BJ (cell line): ENCODE data around the gene KLHL30. TPM values are rescaled to one million over a fixed set of nuclear protein-coding genes. Genes with fewer than 3 reads are reported as not detected.

Experiments used
- CTCF ChIA-PET: fragments of 350-600 bp; formaldehyde crosslinking; extraction: SDS; loops from one replicate; lab custom pipeline; 2021; ENCODE audit warnings: antibody characterized with exemption, inconsistent platforms; lab: Yijun Ruan, JAX
- POLR2A ChIA-PET: fragments of 300-600 bp; sonication (Branson Sonifier 250); formaldehyde crosslinking; extraction: SDS; loops from one replicate; lab custom pipeline; 2021; ENCODE audit warnings: antibody characterized with exemption; lab: Charles Lee
- DNase-seq: peaks from one replicate; pipeline ENCODE4 v3.0.0-alpha.2; 2011; ENCODE audit warnings: low read depth
- H3K27me3 ChIP-seq: 2 replicates; pipeline ENCODE4 v1.6.0; 2011; ENCODE audit warnings: low read length; ENCODE audit not compliant: control insufficient read depth, insufficient read depth
- H3K36me3 ChIP-seq: 2 replicates; pipeline ENCODE4 v1.5.1; 2011; ENCODE audit warnings: low read length; ENCODE audit not compliant: control insufficient read depth, insufficient read depth
- H3K4me3 ChIP-seq: 2 replicates; pipeline ENCODE4 v1.5.1; 2011; ENCODE audit warnings: low read depth, mild to moderate bottlenecking, control low read depth, low read length
- polyA plus RNA-seq: library from polyadenylated mRNA; depleted of rRNA; stranded (reverse); fragments of >200 nt; gene quantifications from 2 replicates; pipeline ENCODE4 v1.2.3, GENCODE V29; 2011
- TF ChIP-seq, protein P1 (sequence below): IDR thresholded peaks from 2 replicates; pipeline ENCODE4 v1.5.1; 2011; ENCODE audit warnings: low read depth, mild to moderate bottlenecking, control low read depth, inconsistent platforms, low read length, moderate library complexity; ENCODE audit not compliant: insufficient read depth

KLHL30 gene
- polyA plus RNA-seq, 1 experiment: 0.58 TPM

DNA sequence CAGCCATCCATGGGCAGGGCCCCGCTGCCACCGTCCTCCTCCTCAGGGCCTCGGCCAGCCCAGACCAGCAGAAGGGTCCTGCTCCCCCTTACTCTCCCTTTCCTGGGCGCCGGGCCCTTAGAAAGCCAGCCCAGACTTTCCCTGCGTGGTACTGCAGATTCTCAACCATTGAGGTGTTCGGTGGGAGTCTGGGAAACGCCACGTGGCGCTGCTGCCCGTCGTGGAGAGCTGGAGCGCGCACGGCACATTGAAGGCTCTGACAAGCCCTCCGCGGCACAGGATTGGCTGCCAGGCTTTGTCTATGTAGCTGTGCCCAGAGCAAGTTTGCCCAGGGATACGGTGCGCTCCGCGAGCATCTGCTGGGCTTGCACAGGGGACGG, 10.4 kb upstream of the KLHL30 start:
- no peak for DNase-seq
- TF ChIP-seq, protein P1, sequence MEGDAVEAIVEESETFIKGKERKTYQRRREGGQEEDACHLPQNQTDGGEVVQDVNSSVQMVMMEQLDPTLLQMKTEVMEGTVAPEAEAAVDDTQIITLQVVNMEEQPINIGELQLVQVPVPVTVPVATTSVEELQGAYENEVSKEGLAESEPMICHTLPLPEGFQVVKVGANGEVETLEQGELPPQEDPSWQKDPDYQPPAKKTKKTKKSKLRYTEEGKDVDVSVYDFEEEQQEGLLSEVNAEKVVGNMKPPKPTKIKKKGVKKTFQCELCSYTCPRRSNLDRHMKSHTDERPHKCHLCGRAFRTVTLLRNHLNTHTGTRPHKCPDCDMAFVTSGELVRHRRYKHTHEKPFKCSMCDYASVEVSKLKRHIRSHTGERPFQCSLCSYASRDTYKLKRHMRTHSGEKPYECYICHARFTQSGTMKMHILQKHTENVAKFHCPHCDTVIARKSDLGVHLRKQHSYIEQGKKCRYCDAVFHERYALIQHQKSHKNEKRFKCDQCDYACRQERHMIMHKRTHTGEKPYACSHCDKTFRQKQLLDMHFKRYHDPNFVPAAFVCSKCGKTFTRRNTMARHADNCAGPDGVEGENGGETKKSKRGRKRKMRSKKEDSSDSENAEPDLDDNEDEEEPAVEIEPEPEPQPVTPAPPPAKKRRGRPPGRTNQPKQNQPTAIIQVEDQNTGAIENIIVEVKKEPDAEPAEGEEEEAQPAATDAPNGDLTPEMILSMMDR: no peak
- Histone ChIP-seq H3K4me3 (peak overlapping the region; percentile 20), H3K36me3 (no peaks in the 10 kb centered on the region), H3K27me3 (no peaks in the 10 kb centered on the region)
- CTCF ChIA-PET: no interaction called here
- POLR2A ChIA-PET: no interaction called here

DNA sequence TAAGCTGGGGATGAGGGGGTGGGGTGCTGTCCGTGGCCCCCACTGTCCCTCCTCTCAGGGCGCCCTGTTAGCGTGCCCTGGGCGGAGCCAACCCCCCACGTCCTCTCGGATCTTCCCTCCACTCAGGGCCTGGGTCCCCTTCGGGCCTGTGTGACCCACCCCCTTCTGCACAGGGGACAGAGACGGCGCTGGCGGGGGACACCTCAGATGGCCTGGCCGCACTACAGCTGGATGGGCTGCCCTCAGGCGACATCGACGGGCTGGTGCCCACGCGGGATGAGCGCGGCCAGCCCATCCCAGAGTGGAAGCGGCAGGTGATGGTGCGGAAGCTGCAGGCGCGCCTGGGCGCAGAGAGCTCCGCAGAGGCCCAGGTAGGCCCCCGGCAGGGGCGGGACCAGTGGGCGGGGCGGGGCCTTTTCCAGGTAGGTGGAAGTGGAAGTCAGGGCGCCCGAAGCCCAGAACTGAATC, 9.9 kb upstream of the KLHL30 start:
- TF ChIP-seq, protein P1: no peak
- ChIA-PET POLR2A (no interaction called here), CTCF (no interaction called here)
- Histone ChIP-seq H3K36me3 (no peaks in the 10 kb centered on the region), H3K27me3 (no peaks in the 10 kb centered on the region), H3K4me3 (no peak overlapping the region)
- DNase-seq: no peak

DNA sequence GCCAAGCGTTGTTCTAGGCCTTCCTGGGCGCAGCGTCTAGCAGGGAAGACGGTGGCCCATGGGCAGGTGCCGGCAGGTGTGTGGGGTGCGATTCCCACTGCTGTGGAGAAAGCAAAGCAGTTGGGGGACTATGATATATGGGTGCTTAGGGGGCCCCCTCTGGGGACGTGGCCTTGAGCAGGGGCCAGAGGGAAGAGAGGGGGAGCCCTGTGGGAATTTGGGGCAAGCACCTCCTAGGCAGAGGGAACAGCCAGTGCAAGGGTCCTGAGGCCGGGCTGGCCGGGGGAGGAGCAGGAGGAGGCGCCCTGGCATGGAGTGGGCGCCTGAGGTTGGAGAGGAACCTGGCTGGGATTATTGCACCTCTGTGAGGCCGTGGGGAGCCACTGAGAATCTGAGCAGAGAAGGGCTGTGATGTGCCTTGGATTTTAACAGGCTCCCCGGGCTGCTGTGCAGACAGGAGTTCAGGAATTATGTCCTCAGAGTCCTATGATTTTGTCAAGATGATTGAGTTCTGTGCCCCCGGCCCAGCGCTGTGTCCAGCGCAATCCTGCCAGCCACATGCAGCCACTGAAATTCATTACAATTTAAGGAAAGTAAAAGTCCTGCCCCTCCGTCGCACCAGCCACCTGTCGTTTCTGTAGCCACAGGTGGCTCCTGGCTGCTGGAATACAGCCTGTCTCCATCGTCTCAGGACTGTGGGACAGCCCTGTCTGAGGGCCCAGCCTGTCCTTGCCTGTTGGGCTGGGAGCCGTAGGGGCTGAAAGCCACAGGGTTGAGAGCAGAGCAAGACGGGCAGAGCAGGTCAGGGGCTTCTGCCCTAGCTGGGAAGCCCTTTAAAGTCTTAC, 9.1 kb upstream of the KLHL30 start:
- TF ChIP-seq, protein P1: no peak
- CTCF ChIA-PET: no interaction called here
- Histone ChIP-seq H3K36me3 (no peaks in the 10 kb centered on the region), H3K27me3 (no peaks in the 10 kb centered on the region), H3K4me3 (no peak overlapping the region)
- no peak for DNase-seq
- POLR2A ChIA-PET: no interaction called here

DNA sequence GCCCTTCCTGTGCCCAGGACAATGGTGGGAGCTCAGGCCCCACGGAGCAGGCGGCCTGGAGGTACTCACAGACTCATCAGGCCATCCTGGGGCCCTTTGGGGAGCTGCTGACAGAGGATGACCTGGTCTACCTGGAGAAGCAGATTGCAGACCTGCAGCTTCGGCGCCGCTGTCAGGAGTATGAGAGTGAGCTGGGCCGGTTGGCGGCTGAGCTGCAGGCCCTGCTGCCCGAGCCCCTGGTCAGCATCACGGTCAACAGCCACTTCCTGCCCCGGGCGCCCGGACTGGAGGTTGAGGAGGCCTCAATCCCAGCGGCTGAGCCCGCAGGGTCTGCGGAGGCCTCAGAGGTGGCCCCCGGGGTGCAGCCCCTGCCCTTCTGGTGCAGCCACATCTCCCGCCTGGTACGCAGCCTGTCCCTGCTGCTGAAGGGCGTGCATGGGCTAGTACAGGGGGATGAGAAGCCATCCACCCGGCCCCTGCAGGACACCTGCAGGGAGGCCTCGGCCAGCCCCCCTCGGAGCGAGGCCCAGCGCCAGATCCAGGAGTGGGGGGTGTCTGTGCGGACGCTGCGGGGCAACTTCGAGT, 8.3 kb upstream of the KLHL30 start:
- Histone ChIP-seq H3K36me3 (no peaks in the 10 kb centered on the region), H3K4me3 (no peak overlapping the region), H3K27me3 (no peaks in the 10 kb centered on the region)
- no peak for DNase-seq
- TF ChIP-seq, protein P1: no peak
- POLR2A ChIA-PET: no interaction called here
- CTCF ChIA-PET: no interaction called here

DNA sequence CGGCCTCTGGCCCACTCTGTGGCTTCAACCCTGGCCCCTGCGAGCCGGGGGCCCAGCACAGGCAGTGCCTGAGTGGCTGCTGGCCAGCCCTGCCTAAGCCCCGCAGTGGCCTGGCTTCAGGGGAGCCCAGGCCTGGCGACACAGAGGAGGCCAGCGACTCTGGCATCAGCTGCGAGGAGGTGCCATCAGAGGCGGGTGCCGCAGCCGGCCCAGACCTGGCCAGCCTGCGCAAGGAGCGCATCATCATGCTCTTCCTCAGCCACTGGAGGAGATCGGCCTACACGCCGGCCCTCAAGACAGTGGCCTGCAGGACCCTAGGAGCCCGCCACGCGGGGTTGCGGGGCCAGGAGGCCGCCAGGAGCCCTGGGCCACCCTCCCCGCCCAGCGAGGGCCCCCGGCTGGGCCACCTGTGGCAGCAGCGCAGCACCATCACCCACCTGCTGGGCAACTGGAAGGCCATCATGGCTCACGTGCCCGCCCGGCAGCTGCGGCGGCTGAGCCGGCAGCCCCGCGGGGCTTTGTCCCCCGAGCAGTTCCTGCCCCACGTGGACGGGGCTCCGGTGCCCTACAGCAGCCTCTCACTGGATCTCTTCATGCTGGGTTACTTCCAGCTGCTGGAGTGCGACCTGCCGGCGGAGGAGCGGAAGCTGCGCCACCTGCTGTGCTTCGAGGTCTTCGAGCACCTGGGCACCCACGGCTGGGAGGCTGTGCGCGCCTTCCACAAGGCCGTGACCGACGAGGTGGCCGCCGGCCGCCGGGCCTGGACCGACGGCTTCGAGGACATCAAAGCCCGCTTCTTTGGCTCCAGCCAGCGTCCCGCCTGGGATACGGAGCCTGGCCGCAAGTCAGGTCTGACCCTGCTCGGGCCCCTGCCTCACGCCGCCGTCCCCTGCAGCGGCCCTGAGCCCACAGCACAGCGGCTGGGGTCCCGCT, 7.5 kb upstream of the KLHL30 start:
- CTCF ChIA-PET: no interaction called here
- Histone ChIP-seq H3K27me3 (no peaks in the 10 kb centered on the region), H3K4me3 (no peak overlapping the region), H3K36me3 (no peaks in the 10 kb centered on the region)
- TF ChIP-seq, protein P1: no peak
- DNase-seq: no peak
- POLR2A ChIA-PET: no interaction called here
